LoVo (cell line): ENCODE measurements around the gene OAS3.

ENCODE experiments used
- DNase-seq: peaks from one replicate; pipeline ENCODE4 v3.0.0-alpha.2; 2016; ENCODE audit warnings: low spot score

Gene OAS3

GRCh38 chr12:113016796-113017195, 78.5 kb downstream of the OAS3 start:
- DNase-seq = no peak

- no peak for DNase-seq
Measured at GRCh38 chr12:113019025-113019424, 80.8 kb downstream of the OAS3 start.

GRCh38 chr12:113021500-113021899, 83.2 kb downstream of the OAS3 start:
- DNase-seq = no peak
